Measurements from ENCODE around the gene TBC1D22A.

The TBC1D22A gene

DNA sequence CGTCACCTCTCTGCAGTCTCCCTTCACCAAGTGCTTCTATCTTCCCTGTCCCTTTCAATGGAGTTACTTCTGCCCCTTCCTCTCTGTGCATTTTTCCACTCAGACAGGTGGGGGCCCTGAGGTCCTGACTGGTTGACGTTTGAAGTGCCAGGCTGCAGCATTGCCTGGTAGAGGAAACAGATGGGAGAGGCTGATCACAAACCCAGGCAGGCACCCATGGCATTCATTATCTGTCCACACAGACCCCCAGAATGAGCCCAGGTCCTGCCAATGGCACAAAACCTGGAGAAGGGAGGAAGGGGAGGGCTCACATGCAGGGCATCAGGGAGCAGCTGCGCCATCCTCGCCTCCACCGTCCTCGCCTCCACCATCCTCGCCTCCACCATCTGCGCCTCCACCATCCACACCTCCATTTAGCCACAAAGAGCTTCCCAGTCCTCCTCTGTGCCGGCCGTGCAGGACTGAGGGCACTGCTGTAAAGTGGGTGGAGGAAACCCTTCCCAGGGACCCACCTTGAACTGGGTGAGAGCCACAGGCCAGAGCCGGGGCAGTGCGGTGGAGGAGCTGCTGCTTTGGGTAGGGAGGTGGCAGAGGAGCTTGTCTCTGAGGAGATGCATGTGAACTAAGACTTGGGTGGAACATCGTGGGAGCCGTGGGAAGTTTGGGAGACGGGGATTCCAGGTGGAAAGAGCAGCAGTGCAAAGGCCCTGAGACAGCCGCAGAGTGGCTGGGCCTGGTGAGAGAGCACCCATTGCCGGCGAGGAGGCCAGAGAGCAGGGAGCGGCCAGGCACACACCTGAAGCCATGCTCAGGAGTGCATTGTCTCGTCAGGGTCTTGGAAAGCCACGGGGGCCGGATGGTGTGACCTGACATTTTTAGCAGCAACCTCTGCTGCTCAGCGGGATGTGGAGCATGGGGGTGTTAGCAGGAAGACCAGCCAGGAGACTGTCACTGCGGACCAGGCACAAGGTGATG lies 145.1 kb downstream of the TBC1D22A start:
- Histone ChIP-seq H3K79me2 (ENCODE audit: low read length) (no peaks in the 10 kb centered on the region), H3K9me3 (replicated peaks; ENCODE audit: insufficient read depth, low read length) (no peaks in the 10 kb centered on the region), H3K4me2 (ENCODE audit: low read depth, low read length) (no peak overlapping the region), H4K20me1 (ENCODE audit: insufficient read depth, low read length) (no peaks in the 10 kb centered on the region), H3F3A (ENCODE audit: insufficient read depth, low read length) (no peaks in the 10 kb centered on the region), H3K9me2 (replicated peaks; ENCODE audit: insufficient read depth, low read length) (no peaks in the 10 kb centered on the region), H3K27ac (ENCODE audit: low read length) (no peak overlapping the region), H3K36me3 (replicated peaks; ENCODE audit: insufficient read depth, low read length) (no peaks in the 10 kb centered on the region), H3K4me1 (ENCODE audit: low read length) (no peaks in the 10 kb centered on the region), H3K27me3 (replicated peaks; ENCODE audit: insufficient read depth, low read length) (no peaks in the 10 kb centered on the region), H3K4me3 (ENCODE audit: low read length) (no peak overlapping the region), H2AFZ (ENCODE audit: low read length) (no peak overlapping the region), H3K9ac (ENCODE audit: low read length) (no peak overlapping the region)
- TF ChIP-seq EZH2 (optimal IDR thresholded peaks at IDR 0.05; ENCODE audit: low read depth, low read length) (no peak), EZH2phosphoT487 (IDR thresholded peaks at IDR 0.05; ENCODE audit: low read length) (no peak)
- TF ChIP-seq, protein P1, sequence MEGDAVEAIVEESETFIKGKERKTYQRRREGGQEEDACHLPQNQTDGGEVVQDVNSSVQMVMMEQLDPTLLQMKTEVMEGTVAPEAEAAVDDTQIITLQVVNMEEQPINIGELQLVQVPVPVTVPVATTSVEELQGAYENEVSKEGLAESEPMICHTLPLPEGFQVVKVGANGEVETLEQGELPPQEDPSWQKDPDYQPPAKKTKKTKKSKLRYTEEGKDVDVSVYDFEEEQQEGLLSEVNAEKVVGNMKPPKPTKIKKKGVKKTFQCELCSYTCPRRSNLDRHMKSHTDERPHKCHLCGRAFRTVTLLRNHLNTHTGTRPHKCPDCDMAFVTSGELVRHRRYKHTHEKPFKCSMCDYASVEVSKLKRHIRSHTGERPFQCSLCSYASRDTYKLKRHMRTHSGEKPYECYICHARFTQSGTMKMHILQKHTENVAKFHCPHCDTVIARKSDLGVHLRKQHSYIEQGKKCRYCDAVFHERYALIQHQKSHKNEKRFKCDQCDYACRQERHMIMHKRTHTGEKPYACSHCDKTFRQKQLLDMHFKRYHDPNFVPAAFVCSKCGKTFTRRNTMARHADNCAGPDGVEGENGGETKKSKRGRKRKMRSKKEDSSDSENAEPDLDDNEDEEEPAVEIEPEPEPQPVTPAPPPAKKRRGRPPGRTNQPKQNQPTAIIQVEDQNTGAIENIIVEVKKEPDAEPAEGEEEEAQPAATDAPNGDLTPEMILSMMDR (IDR thresholded peaks at IDR 0.05; ENCODE audit: low read length), result no peak
- no peak for DNase-seq

DNA sequence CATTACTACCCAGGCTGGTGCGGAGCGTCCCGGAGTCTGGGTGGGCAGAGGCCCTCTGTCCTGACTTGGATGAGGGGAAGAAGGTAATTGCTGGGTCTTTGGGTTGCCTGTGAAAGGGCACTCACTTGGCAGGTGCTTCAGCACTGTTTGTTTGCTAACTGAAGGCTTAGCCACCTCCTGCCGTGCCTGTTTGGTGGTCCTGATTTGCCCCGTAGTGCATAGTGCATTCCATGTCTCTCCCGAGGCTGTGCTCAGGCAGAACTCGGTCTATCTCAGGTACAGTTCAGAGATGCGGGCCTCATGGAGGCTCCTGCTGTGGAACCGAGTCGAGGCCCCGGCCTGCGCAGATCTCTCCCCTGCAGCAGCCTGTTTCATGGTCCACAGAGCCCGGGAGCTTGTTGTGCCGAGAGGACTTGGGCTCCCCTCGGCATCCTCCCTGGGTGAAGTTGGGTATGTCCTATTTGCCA lies 146.2 kb downstream of the TBC1D22A start:
- no peaks in the 10 kb centered on the region for H3K79me2 ChIP-seq (ENCODE audit: low read length)
- H3K27ac ChIP-seq (ENCODE audit: low read length), result no peak overlapping the region
- no peaks in the 10 kb centered on the region for H3K9me3 ChIP-seq (replicated peaks; ENCODE audit: insufficient read depth, low read length)
- H3K27me3 ChIP-seq (replicated peaks; ENCODE audit: insufficient read depth, low read length), result no peaks in the 10 kb centered on the region
- no peaks in the 10 kb centered on the region for H4K20me1 ChIP-seq (ENCODE audit: insufficient read depth, low read length)
- no peak overlapping the region for H3K9ac ChIP-seq (ENCODE audit: low read length)
- no peak overlapping the region for H3K4me2 ChIP-seq (ENCODE audit: low read depth, low read length)
- no peak for DNase-seq
- no peaks in the 10 kb centered on the region for H3K4me1 ChIP-seq (ENCODE audit: low read length)
- TF ChIP-seq, protein P1 (IDR thresholded peaks at IDR 0.05; ENCODE audit: low read length), result no peak
- TF ChIP-seq EZH2 (optimal IDR thresholded peaks at IDR 0.05; ENCODE audit: low read depth, low read length) (no peak), EZH2phosphoT487 (IDR thresholded peaks at IDR 0.05; ENCODE audit: low read length) (no peak)
- H2AFZ ChIP-seq (ENCODE audit: low read length), result no peak overlapping the region
- no peaks in the 10 kb centered on the region for H3K36me3 ChIP-seq (replicated peaks; ENCODE audit: insufficient read depth, low read length)
- no peaks in the 10 kb centered on the region for H3F3A ChIP-seq (ENCODE audit: insufficient read depth, low read length)
- no peaks in the 10 kb centered on the region for H3K9me2 ChIP-seq (replicated peaks; ENCODE audit: insufficient read depth, low read length)
- no peak overlapping the region for H3K4me3 ChIP-seq (ENCODE audit: low read length)

DNA sequence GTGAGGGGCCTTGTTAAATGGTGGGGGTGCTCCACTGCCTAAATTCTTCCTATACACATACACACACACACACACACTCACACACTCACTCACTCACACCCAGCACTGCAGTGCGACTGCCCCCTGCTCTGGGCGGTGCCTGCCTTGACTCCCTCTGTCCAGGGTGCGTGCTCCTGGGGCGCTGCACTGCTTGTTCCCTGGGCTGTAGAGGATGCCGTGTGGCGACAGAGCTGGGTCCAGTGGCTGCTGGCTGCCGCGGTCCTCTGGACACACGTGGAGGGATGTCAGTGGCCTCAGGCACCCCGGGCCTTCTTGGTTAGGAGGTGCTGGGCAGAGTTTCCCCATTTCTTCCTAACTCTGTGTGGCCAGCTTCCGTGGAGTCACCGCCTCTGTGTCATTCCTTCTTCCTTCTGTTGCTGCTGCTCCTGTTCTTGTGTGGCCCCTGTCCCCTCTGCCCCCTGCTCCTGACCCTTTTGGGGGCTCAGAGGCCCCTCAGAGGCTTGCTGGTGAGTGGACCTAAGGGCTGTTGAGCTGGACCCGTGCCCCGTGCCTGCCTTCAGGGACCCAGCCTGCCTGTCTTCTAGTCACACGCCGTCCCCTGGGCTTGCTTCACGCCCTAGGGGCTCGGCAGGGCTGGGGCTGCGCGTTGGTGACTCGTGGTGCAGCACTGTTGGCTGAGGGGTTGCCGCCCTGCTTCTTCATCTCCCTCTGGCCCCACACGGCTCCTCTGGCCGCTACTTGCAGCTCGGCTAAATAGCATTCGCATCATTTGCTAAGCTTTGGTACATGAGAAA lies 147.0 kb downstream of the TBC1D22A start:
- Histone ChIP-seq H3K36me3 (replicated peaks; ENCODE audit: insufficient read depth, low read length) (no peaks in the 10 kb centered on the region), H3K9me3 (replicated peaks; ENCODE audit: insufficient read depth, low read length) (no peaks in the 10 kb centered on the region), H3K9ac (ENCODE audit: low read length) (no peak overlapping the region), H3K4me3 (ENCODE audit: low read length) (no peak overlapping the region), H4K20me1 (ENCODE audit: insufficient read depth, low read length) (no peaks in the 10 kb centered on the region), H3K79me2 (ENCODE audit: low read length) (no peaks in the 10 kb centered on the region), H3K27ac (ENCODE audit: low read length) (no peak overlapping the region), H3K27me3 (replicated peaks; ENCODE audit: insufficient read depth, low read length) (no peaks in the 10 kb centered on the region), H2AFZ (ENCODE audit: low read length) (no peak overlapping the region), H3K4me2 (ENCODE audit: low read depth, low read length) (no peak overlapping the region), H3F3A (ENCODE audit: insufficient read depth, low read length) (peaks cover under 1% of the 10 kb centered on the region; the same call in 1 of the 2 replicates), H3K9me2 (replicated peaks; ENCODE audit: insufficient read depth, low read length) (no peaks in the 10 kb centered on the region), H3K4me1 (ENCODE audit: low read length) (peaks cover 2% of the 10 kb centered on the region)
- TF ChIP-seq EZH2 (optimal IDR thresholded peaks at IDR 0.05; ENCODE audit: low read depth, low read length) (no peak), EZH2phosphoT487 (IDR thresholded peaks at IDR 0.05; ENCODE audit: low read length) (no peak)
- TF ChIP-seq, protein P1 (IDR thresholded peaks at IDR 0.05; ENCODE audit: low read length), result no peak
- no peak for DNase-seq
